ENCODE measurements around the gene FBN1. TPM values are rescaled to one million over a fixed set of nuclear protein-coding genes. Genes with fewer than 3 reads are reported as not detected.

Gene FBN1
- total RNA-seq, 4 donors from 2014 or later = 153 to 266 (median 203) TPM

DNA sequence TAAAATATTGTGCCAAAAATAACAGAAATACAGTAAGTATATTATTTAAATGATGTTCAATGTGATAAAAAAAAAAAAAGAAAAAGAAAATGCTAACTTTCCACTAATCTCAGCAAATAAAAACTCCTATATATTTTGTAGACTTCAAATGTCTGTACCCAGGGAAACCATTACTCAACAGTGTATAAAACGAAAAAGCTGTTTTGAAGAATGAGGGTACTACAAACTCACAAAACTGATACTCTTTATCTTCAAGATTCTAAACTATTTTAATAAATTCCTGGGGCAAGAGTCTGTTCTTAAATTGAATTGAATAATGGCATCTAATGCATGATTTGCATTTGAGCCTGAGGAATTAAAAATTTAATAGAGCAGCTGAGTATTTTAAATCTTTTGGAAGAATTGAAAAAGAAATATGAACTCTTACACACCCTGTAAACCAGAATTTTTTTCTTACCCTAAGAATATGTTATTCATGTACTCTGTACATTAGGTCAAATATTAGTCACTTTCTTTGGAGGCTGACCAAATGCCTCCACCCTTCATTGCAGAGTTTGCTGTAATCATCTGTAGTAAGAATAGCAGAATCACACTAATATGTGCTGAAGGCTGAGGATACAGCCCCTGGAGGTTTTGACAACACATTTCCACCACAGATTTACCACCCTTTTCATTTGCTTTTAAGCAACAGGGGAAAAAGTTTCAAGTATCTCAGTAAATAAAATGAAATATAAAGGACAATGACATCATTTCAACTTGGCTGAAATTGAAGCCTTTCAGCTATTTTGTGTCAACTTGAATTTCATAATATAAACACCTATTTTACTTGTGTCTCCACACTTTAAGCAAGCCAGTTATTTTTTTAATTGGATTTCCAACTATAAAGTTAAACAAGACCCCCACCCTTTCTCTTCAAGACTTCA, 79.7 kb downstream of the FBN1 start:
- peaks cover 2 to 65% (median 15%) of the 10 kb centered on the region in 3 donors for H3K4me1 ChIP-seq
- WGBS, 2 donors (ENCODE audit: low coverage in 1 of 2) = 27 to 53% methylated on average over 1 of the region's 1 CpG
- no peak overlapping the region for H3K4me3 ChIP-seq
- peak overlapping the region in 3 of 4 donors; percentile 3 to 48 (median 27) for H3K27ac ChIP-seq
- H3K36me3 ChIP-seq = no peaks in the 10 kb centered on the region
- H3K9me3 ChIP-seq = no peaks in the 10 kb centered on the region
- no peaks in the 10 kb centered on the region for H3K27me3 ChIP-seq
- ATAC-seq = peak; percentile 74
- TF ChIP-seq EP300 (IDR thresholded peaks at IDR 0.05) (no peak), POLR2AphosphoS5 (IDR thresholded peaks at IDR 0.05) (peak; percentile 20)

GRCh38 chr15:48564690-48565089, 80.8 kb downstream of the FBN1 start:
- ATAC-seq = no peak
- Histone ChIP-seq H3K27me3 (no peaks in the 10 kb centered on the region), H3K27ac (no peak overlapping the region), H3K4me3 (no peak overlapping the region), H3K36me3 (no peaks in the 10 kb centered on the region), H3K9me3 (no peaks in the 10 kb centered on the region), H3K4me1 (peaks cover 12 to 68% (median 13%) of the 10 kb centered on the region in 3 donors)
- WGBS, 2 donors (ENCODE audit: low coverage in 1 of 2) = 72 to 83% methylated on average over 3 to 4 of the region's 4 CpGs
- TF ChIP-seq EP300 (IDR thresholded peaks at IDR 0.05) (no peak), POLR2AphosphoS5 (IDR thresholded peaks at IDR 0.05) (no peak), POLR2A (IDR thresholded peaks at IDR 0.05) (no peak)
- TF ChIP-seq, protein P1, sequence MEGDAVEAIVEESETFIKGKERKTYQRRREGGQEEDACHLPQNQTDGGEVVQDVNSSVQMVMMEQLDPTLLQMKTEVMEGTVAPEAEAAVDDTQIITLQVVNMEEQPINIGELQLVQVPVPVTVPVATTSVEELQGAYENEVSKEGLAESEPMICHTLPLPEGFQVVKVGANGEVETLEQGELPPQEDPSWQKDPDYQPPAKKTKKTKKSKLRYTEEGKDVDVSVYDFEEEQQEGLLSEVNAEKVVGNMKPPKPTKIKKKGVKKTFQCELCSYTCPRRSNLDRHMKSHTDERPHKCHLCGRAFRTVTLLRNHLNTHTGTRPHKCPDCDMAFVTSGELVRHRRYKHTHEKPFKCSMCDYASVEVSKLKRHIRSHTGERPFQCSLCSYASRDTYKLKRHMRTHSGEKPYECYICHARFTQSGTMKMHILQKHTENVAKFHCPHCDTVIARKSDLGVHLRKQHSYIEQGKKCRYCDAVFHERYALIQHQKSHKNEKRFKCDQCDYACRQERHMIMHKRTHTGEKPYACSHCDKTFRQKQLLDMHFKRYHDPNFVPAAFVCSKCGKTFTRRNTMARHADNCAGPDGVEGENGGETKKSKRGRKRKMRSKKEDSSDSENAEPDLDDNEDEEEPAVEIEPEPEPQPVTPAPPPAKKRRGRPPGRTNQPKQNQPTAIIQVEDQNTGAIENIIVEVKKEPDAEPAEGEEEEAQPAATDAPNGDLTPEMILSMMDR (IDR thresholded peaks at IDR 0.05) = no peak

DNA sequence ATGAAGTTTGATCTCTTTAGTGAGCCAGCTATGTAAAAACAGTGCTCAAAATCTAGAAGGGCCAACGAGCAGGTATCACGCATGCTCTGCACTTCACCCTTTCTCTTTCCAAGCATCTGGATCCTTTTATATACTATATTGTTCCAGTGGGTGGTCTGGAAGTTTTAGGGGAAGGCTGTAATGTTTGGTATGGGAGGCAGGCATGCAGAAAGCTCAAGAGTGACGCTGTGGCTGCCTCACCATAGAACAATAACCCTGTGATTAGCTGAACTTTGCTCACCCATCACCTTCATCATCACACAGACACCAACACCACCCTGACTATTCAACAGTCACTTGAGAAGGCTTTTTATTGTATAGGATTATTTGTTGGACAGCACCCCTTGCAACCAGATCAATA, 81.6 kb downstream of the FBN1 start:
- Histone ChIP-seq H3K9me3 (no peaks in the 10 kb centered on the region), H3K36me3 (no peaks in the 10 kb centered on the region), H3K27ac (no peak overlapping the region), H3K27me3 (no peaks in the 10 kb centered on the region), H3K4me3 (no peak overlapping the region), H3K4me1 (peaks cover 13 to 76% (median 17%) of the 10 kb centered on the region in 3 donors)
- ATAC-seq = no peak
- 77 to 87% methylated on average over 2 to 3 of the region's 3 CpGs for WGBS, 2 donors (ENCODE audit: low coverage in 1 of 2)
- no peak for TF ChIP-seq POLR2A (IDR thresholded peaks at IDR 0.05)
- TF ChIP-seq, protein P1 (IDR thresholded peaks at IDR 0.05) = no peak
- TF ChIP-seq POLR2AphosphoS5 (IDR thresholded peaks at IDR 0.05) = no peak
- no peak for TF ChIP-seq EP300 (IDR thresholded peaks at IDR 0.05)

DNA sequence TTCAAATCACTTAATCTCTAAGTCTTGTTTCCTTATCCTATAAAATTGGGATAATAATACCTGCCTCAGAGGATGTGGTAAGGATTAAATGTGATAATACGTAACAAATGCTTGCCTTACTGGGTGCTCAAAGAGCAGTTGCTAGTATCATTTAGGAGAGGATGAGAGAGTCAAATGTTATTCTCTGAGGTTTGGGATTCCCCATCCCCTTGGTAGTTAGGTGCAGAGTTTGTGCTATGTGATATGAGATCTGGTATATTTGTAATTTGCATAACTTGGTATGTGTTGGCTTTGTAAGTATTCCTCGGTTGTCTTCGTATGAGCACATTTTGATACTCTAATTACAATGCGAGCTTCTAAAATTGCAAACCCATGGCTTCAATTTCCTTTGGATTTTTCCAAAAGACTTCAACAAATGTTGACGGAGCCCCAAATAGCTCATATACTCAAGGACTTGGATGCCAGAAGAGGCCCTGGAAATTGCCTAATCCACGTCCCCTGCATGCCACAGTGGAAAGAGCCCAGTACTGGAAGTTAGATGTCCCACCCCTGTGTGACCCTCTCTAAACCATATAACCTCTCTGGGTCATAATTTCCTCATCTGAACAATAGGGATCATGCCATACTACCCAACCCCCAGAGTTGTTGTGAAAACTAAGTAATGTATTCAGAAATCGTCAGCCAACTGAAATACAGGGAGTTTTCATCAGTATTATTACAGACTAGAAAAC, 85.0 kb downstream of the FBN1 start:
- H3K27ac ChIP-seq = peak overlapping the region; percentile 60 to 86 (median 80)
- H3K4me1 ChIP-seq = peaks cover 28 to 89% (median 31%) of the 10 kb centered on the region in 3 donors
- no peaks in the 10 kb centered on the region for H3K36me3 ChIP-seq
- no peaks in the 10 kb centered on the region for H3K9me3 ChIP-seq
- H3K4me3 ChIP-seq = no peak overlapping the region
- H3K27me3 ChIP-seq = no peaks in the 10 kb centered on the region
- 81 to 91% methylated on average over 4 to 7 of the region's 7 CpGs for WGBS, 2 donors (ENCODE audit: low coverage in 1 of 2)
- TF ChIP-seq POLR2AphosphoS5 (IDR thresholded peaks at IDR 0.05) (peak; percentile 9), POLR2A (IDR thresholded peaks at IDR 0.05) (no peak), EP300 (IDR thresholded peaks at IDR 0.05) (no peak)
- TF ChIP-seq, protein P1 (IDR thresholded peaks at IDR 0.05) = no peak
- ATAC-seq = peak; percentile 67

DNA sequence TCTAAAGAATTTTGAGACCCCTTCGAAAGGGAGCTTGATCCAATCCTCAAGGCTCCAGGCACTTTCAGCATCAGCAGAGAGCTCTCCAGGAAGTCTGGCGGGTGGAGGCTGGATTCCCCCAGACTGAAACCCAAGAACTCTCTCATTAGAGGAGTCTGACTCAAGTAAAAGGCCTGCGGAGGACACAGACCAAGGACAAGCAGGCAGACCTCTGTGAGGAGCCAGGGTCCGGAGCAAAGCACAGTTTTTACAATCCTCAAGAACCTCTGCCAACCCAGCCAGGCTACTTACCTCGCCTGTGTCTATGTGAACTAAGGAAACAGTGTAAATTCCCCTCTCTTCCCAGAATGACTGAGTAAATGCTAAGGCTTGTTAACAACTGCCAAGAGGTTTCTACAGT, 86.2 kb downstream of the FBN1 start:
- peak; percentile 41 for ATAC-seq
- H3K27me3 ChIP-seq = no peaks in the 10 kb centered on the region
- no peak overlapping the region for H3K4me3 ChIP-seq
- no peaks in the 10 kb centered on the region for H3K9me3 ChIP-seq
- H3K27ac ChIP-seq = peak overlapping the region; percentile 60 to 86 (median 80)
- H3K36me3 ChIP-seq = no peaks in the 10 kb centered on the region
- 0 to 7% methylated on average over 1 to 2 of the region's 5 CpGs for WGBS, 2 donors (ENCODE audit: low coverage in 1 of 2)
- TF ChIP-seq POLR2AphosphoS5 (IDR thresholded peaks at IDR 0.05) = peak; percentile 49
- TF ChIP-seq, protein P1 (IDR thresholded peaks at IDR 0.05) = no peak
- H3K4me1 ChIP-seq = peaks cover 32 to 89% (median 39%) of the 10 kb centered on the region in 3 donors
